HepG2 (cell line): ENCODE results near the gene NOTUM. TPM values are rescaled to one million over a fixed set of nuclear protein-coding genes. Genes with fewer than 3 reads are reported as not detected.

Source experiments
- E2F2 ChIP-seq: sonication (generic); formaldehyde crosslinking; IDR thresholded peaks from 2 replicates; pipeline ENCODE4 v1.4.0; 2020; ENCODE audit warnings: missing genetic modification reagents, borderline replicate concordance
- HNF1A ChIP-seq, 2 experiments: sonication (generic) in 1 of 2; formaldehyde crosslinking in 1 of 2; IDR thresholded peaks; 2 replicates each; pipeline versions ENCODE4 v1.4.0 to v1.6.1; 2016 to 2020; ENCODE audit warnings: borderline replicate concordance in 1 of 2, low read depth in 1 of 2, mild to moderate bottlenecking in 1 of 2, missing genetic modification reagents in 1 of 2
- KIAA2018 ChIP-seq: sonication (generic); formaldehyde crosslinking; IDR thresholded peaks from 2 replicates; pipeline ENCODE4 v1.5.0; 2020; ENCODE audit warnings: mild to moderate bottlenecking, missing genetic modification reagents, borderline replicate concordance
- NFE2 ChIP-seq: sonication (generic); formaldehyde crosslinking; IDR thresholded peaks from 2 replicates; pipeline ENCODE4 v1.4.0; 2020; ENCODE audit warnings: missing genetic modification reagents
- RXRA ChIP-seq: sonication (generic); formaldehyde crosslinking; IDR thresholded peaks from 2 replicates; pipeline ENCODE4 v1.5.1; 2020; ENCODE audit warnings: missing genetic modification reagents
- ZNF225 ChIP-seq: sonication (generic); formaldehyde crosslinking; IDR thresholded peaks from 2 replicates; pipeline ENCODE4 v1.4.0; 2020; ENCODE audit warnings: mild to moderate bottlenecking, missing genetic modification reagents
- ZNF550 ChIP-seq: sonication (generic); formaldehyde crosslinking; IDR thresholded peaks from 2 replicates; pipeline ENCODE4 v1.4.0; 2020; ENCODE audit warnings: mild to moderate bottlenecking, missing genetic modification reagents, borderline replicate concordance
- ZNF773 ChIP-seq: sonication (generic); formaldehyde crosslinking; IDR thresholded peaks from 2 replicates; pipeline ENCODE4 v1.4.0; 2020; ENCODE audit warnings: missing genetic modification reagents, borderline replicate concordance
- polyA plus RNA-seq, 8 experiments: library from polyadenylated mRNA; depleted of rRNA in 3 of 8; stranded (reverse) in 7 of 8; unstranded in 1 of 8; fragments of >200 nt; fragmentation: Illumina TruSeq in 4 of 8; extraction: Trizol in 4 of 8; gene quantifications; 2 replicates each; pipeline versions ENCODE4 v1.2.1 to v1.2.3, GENCODE V29; 2011 to 2016; ENCODE audit warnings: low read depth in 4 of 8, missing spikeins in 1 of 8, mixed read lengths in 1 of 8; ENCODE audit not compliant: insufficient read depth in 1 of 8
- total RNA-seq, 5 experiments: library from RNA; depleted of rRNA; stranded (reverse); fragments of >200 nt; fragmentation: Illumina TruSeq; extraction: Trizol; gene quantifications; 2 replicates each; pipeline ENCODE4 v1.2.3, GENCODE V29; 2016; ENCODE audit warnings: low read depth in 1 of 5

NOTUM gene
- total and polyA plus RNA-seq, 2 of the 13 experiments (the other 11 are each of a cell fraction or from before 2014, with no cell fraction given): 150 to 160 TPM

- TF ChIP-seq NFE2 (CRISPR knock-in tag): no peak
- TF ChIP-seq ZNF773 (CRISPR knock-in tag): peak; percentile 41; the same call in 1 of the 2 replicates
- peak; percentile 27 for TF ChIP-seq RXRA (CRISPR knock-in tag)
- no peak for TF ChIP-seq E2F2 (CRISPR knock-in tag)
- no peak for TF ChIP-seq ZNF225 (CRISPR knock-in tag)
- no peak for TF ChIP-seq KIAA2018
- TF ChIP-seq ZNF550 (CRISPR knock-in tag): no peak
- TF ChIP-seq HNF1A (IDR thresholded peaks at IDR 0.05; ENCODE audit: low read depth): no peak
- TF ChIP-seq HNF1A (CRISPR knock-in tag; IDR thresholded peaks at IDR 0.05; ENCODE audit: borderline replicate concordance): no peak
Observed at GRCh38 chr17:81907219-81908145, 53.5 kb downstream of the NOTUM start (continued).
